ENCODE measurements around the gene ZNF845. TPM values are rescaled to one million over a fixed set of nuclear protein-coding genes. Genes with fewer than 3 reads are reported as not detected.

ZNF845 gene
- total and polyA plus RNA-seq, 2 donors (not counting 1 experiment from before 2014, with no cell fraction given): 2.3 to 16.9 TPM

- H3K9me3 ChIP-seq (ENCODE audit: control extremely low read depth in 1 of 3, control insufficient read depth in 2 of 3, insufficient read depth in 1 of 3, low read length in 2 of 3): peaks cover 6 to 74% (median 16%) of the 10 kb centered on the region in 3 donors
- no peak overlapping the region for H3K27ac Mint-ChIP-seq
- CTCF ChIA-PET: no interaction called here
Measured at GRCh38 chr19:53389978-53390377, 56.4 kb downstream of the ZNF845 start.

More at GRCh38 chr19:53389978-53390377, 56.4 kb downstream of the ZNF845 start:
- intact Hi-C loops (cut with micrococcal nuclease): no loop called here
- Histone ChIP-seq H3K4me1 (ENCODE audit: control insufficient read depth in 2 of 2, insufficient read depth in 2 of 2, low read length in 2 of 2) (peaks cover 4 to 6% of the 10 kb centered on the region in 2 donors), H3K27me3 (replicated peaks in 1 of 4; ENCODE audit: control extremely low read depth in 1 of 4, control insufficient read depth in 3 of 4, insufficient read depth in 4 of 4, low read length in 3 of 4) (no peaks in the 10 kb centered on the region), H3K4me3 (ENCODE audit: control extremely low read depth in 1 of 5, extremely low read depth in 1 of 5, insufficient read depth in 1 of 5, low read depth in 2 of 5, low read length in 4 of 5) (no peak overlapping the region), H4K20me1 (ENCODE audit: control insufficient read depth, insufficient read depth, low read length, poor library complexity, severe bottlenecking) (no peaks in the 10 kb centered on the region), H2AFZ (ENCODE audit: insufficient read depth, low read depth, low read length, poor library complexity, severe bottlenecking) (no peak overlapping the region), H3K4me2 (replicated peaks; ENCODE audit: low read depth, low read length, poor library complexity, severe bottlenecking) (no peak overlapping the region), H3K9ac (ENCODE audit: low read length) (no peak overlapping the region), H3K36me3 (replicated peaks in 1 of 2; ENCODE audit: control extremely low read depth in 1 of 2, control insufficient read depth in 1 of 2, extremely low read depth in 1 of 2, insufficient read depth in 2 of 2, low read length in 1 of 2) (no peaks in the 10 kb centered on the region), H3K27ac (ENCODE audit: low read length in 2 of 2) (no peak overlapping the region), H3K79me2 (ENCODE audit: control insufficient read depth, insufficient read depth, low read length) (no peaks in the 10 kb centered on the region)
- Mint-ChIP-seq H3K27me3 (no peaks in the 10 kb centered on the region), H3K4me1 (peaks cover 10% of the 10 kb centered on the region), H3K9me3 (ENCODE audit: insufficient read depth) (peaks cover 20% of the 10 kb centered on the region), H3K4me3 (no peak overlapping the region)
- POLR2A ChIA-PET: no interaction called here
- DNase-seq (no peak), ATAC-seq (ENCODE audit: low read depth) (no peak)
- TF ChIP-seq CTCF (IDR thresholded peaks at IDR 0.05) (no peak), EZH2 (IDR thresholded peaks at IDR 0.05; ENCODE audit: borderline replicate concordance, insufficient read depth, low read depth, low read length, poor library complexity, severe bottlenecking) (no peak)
- WGBS (ENCODE audit: insufficient coverage): 64% methylated on average over 17 of the region's 22 CpGs

All from B cell (primary cell).